OCI-LY1 (cell line): ENCODE results near the gene CACNA2D3.

ENCODE experiments used
- H2AFZ ChIP-seq: fragments of 200-600 bp; sonication (generic), shearing (Covaris generic); 2 replicates; pipeline ENCODE4 v1.6.0; 2014; ENCODE audit warnings: antibody characterized with exemption, mild to moderate bottlenecking, low read length
- H3F3A ChIP-seq: fragments of 200-600 bp; sonication (generic), shearing (Covaris generic); 2 replicates; pipeline ENCODE4 v1.6.0; 2014; ENCODE audit warnings: mild to moderate bottlenecking, antibody characterized with exemption, low read length, moderate library complexity; ENCODE audit not compliant: insufficient read depth
- H3K27ac ChIP-seq: fragments of 200-600 bp; sonication (generic); 2 replicates; pipeline ENCODE4 v1.5.1; 2014; ENCODE audit warnings: low read length, mixed run types, mild to moderate bottlenecking, low read depth; ENCODE audit not compliant: poor library complexity, severe bottlenecking
- H3K27me3 ChIP-seq: fragments of 200-600 bp; sonication (generic); 2 replicates; pipeline ENCODE4 v1.6.0; 2014; ENCODE audit warnings: antibody characterized with exemption, mild to moderate bottlenecking, low read length, moderate library complexity; ENCODE audit not compliant: insufficient read depth
- H3K36me3 ChIP-seq: fragments of 200-600 bp; sonication (generic); 2 replicates; pipeline ENCODE4 v1.6.1; 2014; ENCODE audit warnings: mild to moderate bottlenecking, antibody characterized with exemption, low read length, moderate library complexity, mixed read lengths; ENCODE audit not compliant: insufficient read depth
- H3K4me1 ChIP-seq: fragments of 200-600 bp; sonication (generic); 2 replicates; pipeline ENCODE4 v1.5.1; 2014; ENCODE audit warnings: mild to moderate bottlenecking, low read length, moderate library complexity; ENCODE audit not compliant: insufficient read depth, severe bottlenecking
- H3K4me2 ChIP-seq: fragments of 200-600 bp; sonication (generic), shearing (Covaris generic); 2 replicates; pipeline ENCODE4 v1.6.1; 2014; ENCODE audit warnings: low read length
- H3K4me3 ChIP-seq: fragments of 200-600 bp; sonication (generic); 2 replicates; pipeline ENCODE4 v1.5.1; 2014; ENCODE audit warnings: low read length, low read depth, mild to moderate bottlenecking, mixed read lengths; ENCODE audit not compliant: poor library complexity, severe bottlenecking
- H3K79me2 ChIP-seq: fragments of 200-600 bp; shearing (Covaris generic); 2 replicates; pipeline ENCODE4 v1.6.1; 2016; ENCODE audit warnings: mixed run types, low read length, mixed read lengths; ENCODE audit not compliant: insufficient read depth
- H3K9ac ChIP-seq: fragments of 200-600 bp; sonication (generic), shearing (Covaris generic); 2 replicates; pipeline ENCODE4 v1.6.1; 2014; ENCODE audit warnings: mild to moderate bottlenecking, low read length, mixed read lengths
- H3K9me2 ChIP-seq: fragments of 200-600 bp; sonication (generic), shearing (Covaris generic); 2 replicates; pipeline ENCODE4 v1.6.1; 2014; ENCODE audit warnings: low read depth, mild to moderate bottlenecking, low read length, mixed read lengths
- H3K9me3 ChIP-seq: fragments of 200-600 bp; shearing (Covaris generic); 2 replicates; pipeline ENCODE4 v1.6.1; 2014; ENCODE audit warnings: low read length, mixed read lengths
- H4K20me1 ChIP-seq: fragments of 200-600 bp; sonication (generic), shearing (Covaris generic); 2 replicates; pipeline ENCODE4 v1.6.0; 2016; ENCODE audit warnings: mild to moderate bottlenecking, low read length; ENCODE audit not compliant: insufficient read depth
- CTCF ChIP-seq: fragments of 200-600 bp; sonication (generic), shearing (Covaris generic); IDR thresholded peaks from 2 replicates; pipeline ENCODE4 v1.5.1; 2017; ENCODE audit warnings: mild to moderate bottlenecking, antibody characterized with exemption, low read length, moderate library complexity, mixed read lengths
- EZH2 ChIP-seq: fragments of 200-600 bp; sonication (generic), shearing (Covaris generic); IDR thresholded peaks from 2 replicates; pipeline ENCODE4 v1.8.0; 2017; ENCODE audit warnings: borderline replicate concordance, mixed run types, mild to moderate bottlenecking, antibody characterized with exemption, low read length, moderate library complexity, mixed read lengths

Gene CACNA2D3

GRCh38 chr3:54955496-54955895 lies 833.1 kb downstream of the CACNA2D3 start:
- Histone ChIP-seq H3F3A (no peaks in the 10 kb centered on the region), H3K4me3 (no peak overlapping the region), H2AFZ (no peak overlapping the region), H3K9ac (no peak overlapping the region), H4K20me1 (no peaks in the 10 kb centered on the region), H3K9me3 (no peaks in the 10 kb centered on the region), H3K27me3 (no peaks in the 10 kb centered on the region), H3K27ac (no peak overlapping the region), H3K4me2 (no peak overlapping the region), H3K79me2 (no peaks in the 10 kb centered on the region), H3K4me1 (no peaks in the 10 kb centered on the region), H3K36me3 (no peaks in the 10 kb centered on the region), H3K9me2 (no peaks in the 10 kb centered on the region)
- no peak for TF ChIP-seq EZH2

- Histone ChIP-seq H3K27ac (no peak overlapping the region), H3K27me3 (no peaks in the 10 kb centered on the region), H3K9ac (no peak overlapping the region), H4K20me1 (no peaks in the 10 kb centered on the region), H3K9me3 (no peaks in the 10 kb centered on the region), H2AFZ (no peak overlapping the region), H3K4me1 (no peaks in the 10 kb centered on the region), H3K4me2 (no peak overlapping the region), H3K4me3 (no peak overlapping the region), H3K36me3 (no peaks in the 10 kb centered on the region), H3K79me2 (no peaks in the 10 kb centered on the region), H3K9me2 (no peaks in the 10 kb centered on the region), H3F3A (no peaks in the 10 kb centered on the region)
- no peak for TF ChIP-seq CTCF
- no peak for TF ChIP-seq EZH2
Measured at GRCh38 chr3:54955941-54956340, 833.6 kb downstream of the CACNA2D3 start.

- TF ChIP-seq EZH2 (no peak), CTCF (no peak)
- Histone ChIP-seq H4K20me1 (no peaks in the 10 kb centered on the region), H3K27ac (no peak overlapping the region), H3K9ac (no peak overlapping the region), H3F3A (no peaks in the 10 kb centered on the region), H3K4me2 (no peak overlapping the region), H3K36me3 (no peaks in the 10 kb centered on the region), H3K4me1 (no peaks in the 10 kb centered on the region), H3K9me3 (no peaks in the 10 kb centered on the region), H3K4me3 (no peak overlapping the region), H3K79me2 (no peaks in the 10 kb centered on the region), H3K27me3 (no peaks in the 10 kb centered on the region), H3K9me2 (no peaks in the 10 kb centered on the region), H2AFZ (no peak overlapping the region)
Measured at GRCh38 chr3:54957711-54958110, 835.4 kb downstream of the CACNA2D3 start.

GRCh38 chr3:54960082-54960481 lies 837.7 kb downstream of the CACNA2D3 start:
- no peaks in the 10 kb centered on the region for H3K4me1 ChIP-seq
- H4K20me1 ChIP-seq: no peaks in the 10 kb centered on the region
- no peak overlapping the region for H3K9ac ChIP-seq
- no peak overlapping the region for H3K4me3 ChIP-seq
- H3F3A ChIP-seq: no peaks in the 10 kb centered on the region
- H3K27ac ChIP-seq: no peak overlapping the region
- no peaks in the 10 kb centered on the region for H3K36me3 ChIP-seq
- H2AFZ ChIP-seq: no peak overlapping the region
- no peaks in the 10 kb centered on the region for H3K79me2 ChIP-seq
- TF ChIP-seq EZH2 (no peak), CTCF (no peak)
- H3K9me2 ChIP-seq: no peaks in the 10 kb centered on the region
- no peaks in the 10 kb centered on the region for H3K27me3 ChIP-seq
- H3K9me3 ChIP-seq: no peaks in the 10 kb centered on the region
- no peak overlapping the region for H3K4me2 ChIP-seq
